HG03575 (cell line): ENCODE measurements around the gene IZUMO1.
A peak's percentile ranks its signal among the peaks of the same experiment; 100 is the strongest.
"Not testable (repeated sequence)": the region's sequence is repeated elsewhere in the genome, so short reads cannot be mapped to it uniquely, and the experiment has no call there.

Experiments used
- ATAC-seq: cut with Tn5 transposase; IDR thresholded peaks from one replicate; pipeline ENCODE4 v1.9.1; 2021; ENCODE audit not compliant: unreplicated experiment, insufficient number of reproducible peaks, low FRiP score; ENCODE audit errors: extremely low read depth

The IZUMO1 gene

DNA sequence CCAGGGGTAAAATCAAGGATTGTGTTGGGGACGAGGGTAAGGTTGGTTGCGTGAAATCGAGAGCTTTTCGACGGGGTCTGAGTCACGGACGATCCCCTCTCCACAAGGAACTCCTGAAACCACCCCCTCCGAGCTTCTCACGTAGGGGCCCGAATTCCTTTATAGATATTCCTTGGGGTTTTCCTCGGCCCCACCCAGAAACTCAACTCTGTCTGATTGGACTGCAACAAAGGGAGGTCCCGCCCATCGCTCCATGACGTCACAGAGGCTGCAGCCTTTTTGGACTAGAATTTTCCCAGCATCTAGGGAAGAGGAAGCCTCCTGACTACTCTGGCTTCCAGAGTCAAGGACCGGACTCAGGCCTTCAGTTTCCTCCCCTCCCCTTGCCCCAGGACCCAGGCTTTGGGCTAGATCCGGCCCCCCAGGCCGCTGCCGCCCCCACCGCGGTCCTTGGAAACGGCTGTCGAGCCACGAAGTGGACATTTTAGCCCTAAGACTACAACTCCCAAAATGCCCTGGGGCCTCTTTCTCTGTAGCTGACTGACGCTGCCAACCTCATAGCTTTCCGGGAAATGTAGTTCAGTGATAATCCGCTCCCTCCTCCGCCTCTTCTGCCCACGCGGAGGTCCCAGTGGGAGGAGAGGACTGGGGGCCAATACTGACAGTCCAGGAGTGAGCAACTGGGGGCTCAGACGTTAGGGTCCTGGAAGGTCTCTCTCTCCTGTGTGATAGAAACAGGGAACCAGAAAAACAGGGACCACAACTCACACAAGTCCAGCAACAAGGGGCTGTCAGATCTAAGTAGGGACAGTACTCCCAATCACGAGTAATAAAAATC lies at the start of gene IZUMO1:
Gene IZUMO1 (minus strand): TSS at position 172 of the 838 bp plus-strand sequence. CDS start 1,050 bp downstream, outside the sequence.
- ATAC-seq = no peak

DNA sequence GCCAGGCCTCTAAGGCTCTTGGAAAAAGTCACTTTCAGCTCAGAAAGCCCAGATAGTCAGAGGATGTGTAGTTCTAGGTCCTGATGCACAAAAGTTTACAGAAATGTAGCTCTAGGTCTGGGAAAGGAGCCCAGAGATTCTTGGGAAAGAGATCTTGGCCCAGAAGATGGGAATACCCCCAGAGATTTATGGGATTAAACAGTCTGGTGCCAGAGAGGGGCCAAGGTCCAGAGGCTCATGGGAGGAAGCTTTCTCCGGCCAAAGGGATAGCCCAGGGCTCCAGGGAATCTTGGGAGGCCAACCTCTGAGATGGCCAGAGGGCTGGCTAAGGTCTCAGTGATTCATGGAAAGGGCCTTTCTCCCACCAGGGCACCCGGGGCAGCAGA lies 49.0 kb upstream of the IZUMO1 start:
- no peak for ATAC-seq

DNA sequence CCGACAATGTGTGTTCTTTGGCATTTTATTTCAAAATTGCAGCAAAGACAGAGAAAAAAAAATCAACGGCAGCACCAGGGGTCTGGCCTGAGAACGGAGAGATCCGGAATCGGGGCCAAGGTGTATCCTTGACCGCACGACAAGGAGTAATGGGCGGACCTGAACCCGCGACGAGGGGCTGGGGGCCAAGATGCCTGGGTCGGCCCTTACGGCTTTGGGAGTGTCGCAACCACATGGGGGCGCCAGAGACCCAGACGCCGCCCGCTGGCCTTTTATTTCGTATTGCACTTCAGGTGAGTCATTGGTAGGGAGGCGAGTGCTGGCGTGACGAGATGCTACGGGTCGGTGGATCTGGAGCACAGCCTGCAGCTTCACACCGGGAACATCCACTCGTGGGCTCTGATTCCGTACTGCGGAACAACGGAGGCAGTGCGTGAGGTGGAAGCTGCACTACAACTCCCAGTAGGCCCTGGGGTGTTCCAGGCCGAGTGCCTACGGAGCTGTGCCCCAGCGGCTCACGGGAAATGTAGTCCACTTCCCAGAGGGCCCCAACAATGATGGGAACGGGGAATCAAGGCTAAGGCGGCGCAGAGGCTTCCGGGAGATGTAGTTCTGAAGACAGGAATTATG lies 48.5 kb upstream of the IZUMO1 start:
- peak; percentile 48 for ATAC-seq

DNA sequence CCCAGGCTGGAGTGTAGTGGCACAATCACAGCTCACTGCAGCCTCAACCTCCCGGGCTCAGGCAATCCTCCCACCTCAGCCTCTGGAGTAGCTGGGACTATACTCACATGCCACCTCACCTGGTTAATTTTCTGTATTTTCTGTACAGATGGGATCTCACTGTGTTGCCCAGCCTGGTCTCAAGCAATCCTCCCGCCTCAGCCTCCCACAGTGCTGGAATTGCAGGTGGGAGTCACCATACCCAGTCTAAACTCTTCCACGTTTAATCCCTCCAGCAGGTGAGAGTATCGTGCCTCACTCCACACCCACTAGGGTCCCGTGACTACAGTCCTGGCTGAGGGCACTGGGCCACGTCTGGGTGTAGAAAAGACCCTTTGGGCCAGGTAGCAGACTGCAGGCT lies 47.6 kb upstream of the IZUMO1 start:
- ATAC-seq = no peak

DNA sequence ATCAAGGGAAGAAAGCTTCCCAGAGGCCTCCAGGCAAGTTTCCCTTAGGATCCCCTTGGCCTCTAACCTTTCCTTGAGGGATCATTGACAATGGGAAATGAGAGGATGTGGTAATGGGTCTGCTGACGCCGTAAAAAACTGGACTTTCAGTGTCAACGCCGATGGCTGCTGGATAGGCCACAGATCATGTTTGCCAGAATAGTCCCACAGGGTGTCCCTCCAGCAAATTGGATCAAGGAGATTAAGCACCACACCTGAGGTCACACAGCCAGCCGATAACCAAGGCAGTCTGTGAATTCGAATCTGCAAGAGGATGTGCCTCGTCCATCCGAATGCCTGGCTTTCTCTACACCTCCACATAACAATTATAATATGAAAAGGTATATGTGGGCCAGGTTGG lies 46.6 kb upstream of the IZUMO1 start:
- ATAC-seq = no peak

DNA sequence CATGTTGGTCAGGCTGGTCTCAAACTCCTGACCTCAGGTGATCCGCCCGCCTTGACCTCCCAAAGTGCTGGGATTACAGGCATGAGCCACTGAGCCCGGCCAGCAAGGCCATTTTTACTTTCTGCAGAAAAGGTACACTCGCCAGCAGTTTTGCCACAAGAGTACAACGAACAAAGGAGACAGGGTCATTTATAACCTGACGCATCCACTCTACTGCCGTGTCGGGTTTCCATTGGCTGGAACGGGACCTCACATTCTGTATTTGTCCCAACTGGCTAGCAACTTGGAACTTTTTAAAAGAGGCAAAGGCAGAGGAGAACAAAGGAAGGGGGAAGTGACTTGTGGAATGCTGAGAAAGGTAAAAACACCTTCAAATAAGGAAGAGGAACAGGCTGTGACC lies 40.6 kb upstream of the IZUMO1 start:
- ATAC-seq = not testable (repeated sequence)

DNA sequence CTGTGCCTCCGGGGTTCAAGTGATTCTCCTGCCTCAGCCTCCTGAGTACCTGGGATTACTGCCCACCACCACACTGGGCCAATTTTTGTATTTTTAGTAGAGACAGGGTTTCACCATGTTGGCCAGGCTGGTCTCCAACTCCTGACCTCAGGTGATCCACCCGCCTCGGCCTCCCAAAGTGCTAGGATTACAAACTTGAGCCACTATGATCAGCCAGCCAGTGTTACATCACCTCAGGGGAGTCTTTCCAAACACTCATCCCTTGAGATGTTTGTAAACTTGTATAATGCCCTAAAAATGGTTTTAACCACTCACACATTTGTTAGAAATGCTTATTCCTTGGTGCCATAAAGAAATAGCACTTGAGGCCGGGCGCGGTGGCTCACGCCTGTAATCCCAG lies 39.7 kb upstream of the IZUMO1 start:
- not testable (repeated sequence) for ATAC-seq

DNA sequence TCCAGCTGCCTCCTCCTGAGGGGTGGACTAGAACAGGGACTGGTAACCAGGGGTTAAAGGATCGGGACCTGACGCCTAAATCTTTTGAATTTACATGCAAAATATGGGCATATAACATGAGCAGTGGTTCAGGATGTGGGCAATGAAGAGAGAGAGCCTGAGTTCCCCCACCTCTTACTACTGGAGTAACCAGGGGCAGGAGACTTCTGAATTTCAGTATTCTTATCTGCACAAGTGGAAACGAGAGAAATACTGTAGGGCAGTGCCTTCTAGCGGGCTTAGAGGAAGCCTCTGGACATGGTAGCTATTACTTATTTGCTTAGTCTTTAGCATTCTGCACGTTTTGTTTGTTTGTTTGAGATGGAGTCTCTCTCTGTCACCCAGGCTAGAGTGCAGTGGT lies 37.8 kb upstream of the IZUMO1 start:
- no peak for ATAC-seq

DNA sequence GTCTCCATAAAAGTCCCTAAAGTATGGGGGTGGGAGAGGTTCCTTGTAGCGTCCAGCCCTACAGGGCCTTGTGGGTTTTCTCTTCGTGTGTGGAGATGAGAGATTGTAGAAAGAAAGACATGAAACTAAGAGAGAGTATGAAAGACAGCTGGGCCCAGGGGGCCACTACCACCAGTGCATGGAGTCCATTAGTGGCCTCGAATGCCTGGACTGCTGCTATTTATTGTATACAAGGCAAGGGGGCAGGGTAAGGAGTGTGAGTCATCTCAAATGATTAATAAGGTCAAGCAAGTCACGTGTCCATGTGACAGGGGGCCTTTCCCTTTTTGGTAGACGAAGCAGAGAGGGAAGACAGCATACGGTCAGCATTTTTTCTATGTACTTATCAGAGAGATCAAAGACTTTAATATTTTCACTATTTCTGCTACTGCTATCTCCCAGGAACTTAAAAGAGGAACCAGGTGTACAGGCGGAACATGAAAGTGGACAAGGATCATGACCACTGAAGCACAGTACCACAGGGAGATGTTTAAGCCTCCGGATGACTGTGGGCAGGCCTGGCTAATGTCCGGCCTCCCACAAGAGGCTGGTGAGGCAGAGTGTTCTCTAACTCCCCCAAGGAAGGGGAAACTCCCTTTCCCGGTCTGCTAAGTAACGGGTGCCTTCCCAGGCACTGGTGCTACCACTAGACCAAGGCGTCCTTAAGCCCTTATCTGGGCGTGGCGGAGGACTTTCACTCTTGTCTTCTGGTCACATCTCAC lies 34.1 kb upstream of the IZUMO1 start:
- no peak for ATAC-seq

DNA sequence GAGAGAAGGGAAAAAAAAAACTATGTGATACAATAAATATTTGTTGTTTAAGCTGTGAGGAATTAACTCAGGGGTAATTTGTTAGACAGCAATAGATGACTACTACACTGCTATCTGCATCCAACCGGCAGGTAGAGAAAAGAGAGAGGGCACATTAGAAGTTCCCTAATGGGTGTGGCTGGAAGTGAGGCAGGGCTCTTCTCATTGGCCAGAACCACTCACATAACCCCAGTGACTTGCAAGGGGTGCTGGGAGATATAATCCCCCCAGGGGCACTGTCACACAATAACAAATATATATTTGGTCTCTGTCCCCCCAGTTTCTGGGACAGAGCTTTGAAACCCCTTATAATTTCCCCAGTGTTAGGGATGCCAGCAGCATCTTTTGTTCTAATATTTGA lies 32.9 kb upstream of the IZUMO1 start:
- ATAC-seq = no peak

DNA sequence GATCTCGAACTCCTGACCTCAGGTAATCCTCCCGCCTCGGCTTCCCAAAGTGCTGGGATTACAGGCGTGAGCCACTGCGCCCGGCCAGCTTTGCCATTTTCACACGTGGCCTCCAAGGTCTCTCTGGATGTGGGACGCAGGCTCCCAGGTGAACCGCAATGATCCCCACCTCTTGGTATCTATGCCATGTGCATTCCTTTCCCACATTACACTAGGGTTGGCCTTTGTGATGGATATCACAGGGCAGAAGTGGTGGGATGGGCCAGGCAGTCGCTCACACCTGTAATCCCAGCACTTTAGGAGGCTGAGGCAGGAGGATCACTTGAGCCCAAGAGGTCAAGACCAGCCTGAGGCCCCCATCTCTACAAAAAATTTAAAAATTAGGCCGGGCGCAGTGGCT lies 31.0 kb upstream of the IZUMO1 start:
- no peak for ATAC-seq

DNA sequence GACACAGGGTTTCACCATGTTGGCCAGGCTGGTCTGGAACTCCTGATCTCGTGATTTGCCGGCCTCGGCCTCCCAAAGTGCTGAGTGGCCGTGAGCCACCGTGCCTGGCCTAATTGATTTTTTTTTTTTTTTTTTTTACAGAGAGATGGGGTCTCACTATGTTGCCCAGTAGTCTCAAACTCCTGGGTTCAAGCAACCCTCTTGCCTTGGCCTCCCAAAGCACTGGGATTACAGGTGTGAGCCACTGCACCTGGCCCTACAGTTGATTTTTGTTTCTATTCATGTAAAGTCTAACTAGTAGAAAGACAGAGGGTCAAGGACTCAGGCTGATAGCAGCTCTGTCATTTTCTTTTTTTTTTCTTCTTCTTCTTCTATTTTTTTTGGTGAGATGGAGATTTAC lies 30.4 kb upstream of the IZUMO1 start:
- no peak for ATAC-seq

DNA sequence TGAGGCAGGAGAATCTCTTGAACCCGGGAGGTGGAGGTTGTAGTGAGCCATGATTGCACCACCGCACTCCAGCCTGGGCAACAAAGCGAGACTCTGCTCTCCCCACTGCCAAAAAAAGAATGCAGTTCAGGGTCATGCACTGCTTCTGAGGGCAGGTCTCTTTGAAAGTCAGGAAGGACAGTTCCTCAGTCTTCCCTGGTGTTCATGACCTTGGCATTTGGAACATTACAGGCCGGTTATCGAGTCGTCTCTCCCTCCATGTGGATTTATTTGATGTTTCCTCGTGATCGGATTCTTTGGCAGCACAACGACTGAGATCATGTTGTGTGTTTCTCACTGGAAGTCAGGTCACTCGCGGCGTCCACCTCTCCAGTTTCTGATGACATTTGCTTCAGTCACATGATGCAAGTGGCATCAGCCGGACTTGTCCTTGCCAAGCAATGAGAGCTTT lies 25.8 kb upstream of the IZUMO1 start:
- ATAC-seq = no peak

DNA sequence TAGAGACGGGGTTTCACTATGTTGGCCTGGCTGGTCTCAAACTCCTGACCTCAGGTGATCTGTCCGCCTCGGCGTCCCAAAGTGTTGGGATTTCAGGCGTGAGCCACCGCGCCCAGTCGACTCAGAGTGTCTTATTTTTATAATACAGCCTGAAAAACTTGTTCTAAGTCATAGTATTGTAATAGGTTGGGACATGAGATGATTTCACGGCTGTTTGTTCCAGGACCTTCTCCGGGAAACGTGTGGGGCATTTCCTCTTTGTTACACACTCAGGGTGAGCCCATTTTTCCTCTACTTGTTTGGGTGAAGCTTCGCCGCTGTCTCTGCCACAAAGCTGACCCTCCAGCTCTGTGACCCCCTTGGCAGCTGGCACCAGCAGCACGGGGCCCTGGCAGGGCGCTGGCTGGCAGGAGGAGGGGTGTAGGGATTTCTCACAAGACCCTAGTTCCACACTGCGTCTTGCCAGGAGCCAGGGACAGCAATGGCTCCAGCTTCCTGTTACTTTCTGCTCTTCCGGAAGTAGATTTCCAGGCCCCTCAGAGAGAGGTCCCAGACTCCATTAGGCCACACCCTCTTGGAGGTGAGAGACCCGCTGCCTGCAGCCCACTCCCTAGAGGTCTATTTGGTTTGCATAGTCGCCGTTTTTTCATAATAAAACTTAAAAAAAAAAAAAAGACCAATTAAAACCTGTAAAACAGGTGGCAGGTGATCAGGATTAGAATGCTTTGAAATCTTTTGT lies 24.2 kb upstream of the IZUMO1 start:
- ATAC-seq = no peak

DNA sequence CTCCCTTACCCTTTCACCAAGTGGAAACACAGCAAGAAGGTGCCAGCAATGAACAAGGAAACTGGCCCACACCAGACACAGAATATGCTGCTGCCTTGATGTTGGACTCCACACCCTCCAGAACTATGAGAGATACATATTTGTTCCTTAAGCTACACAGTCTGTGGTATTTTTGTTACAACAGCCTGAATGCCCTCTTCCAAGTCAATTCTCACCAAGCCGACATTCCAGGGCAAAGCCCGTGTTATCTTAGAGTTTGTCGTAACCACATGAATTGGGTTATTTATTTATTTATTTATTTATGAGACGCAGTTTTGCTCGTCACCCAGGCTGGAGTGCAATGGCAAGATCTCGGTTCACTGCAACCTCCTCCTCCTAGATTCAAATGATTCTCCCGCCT lies 23.6 kb upstream of the IZUMO1 start:
- no peak for ATAC-seq

DNA sequence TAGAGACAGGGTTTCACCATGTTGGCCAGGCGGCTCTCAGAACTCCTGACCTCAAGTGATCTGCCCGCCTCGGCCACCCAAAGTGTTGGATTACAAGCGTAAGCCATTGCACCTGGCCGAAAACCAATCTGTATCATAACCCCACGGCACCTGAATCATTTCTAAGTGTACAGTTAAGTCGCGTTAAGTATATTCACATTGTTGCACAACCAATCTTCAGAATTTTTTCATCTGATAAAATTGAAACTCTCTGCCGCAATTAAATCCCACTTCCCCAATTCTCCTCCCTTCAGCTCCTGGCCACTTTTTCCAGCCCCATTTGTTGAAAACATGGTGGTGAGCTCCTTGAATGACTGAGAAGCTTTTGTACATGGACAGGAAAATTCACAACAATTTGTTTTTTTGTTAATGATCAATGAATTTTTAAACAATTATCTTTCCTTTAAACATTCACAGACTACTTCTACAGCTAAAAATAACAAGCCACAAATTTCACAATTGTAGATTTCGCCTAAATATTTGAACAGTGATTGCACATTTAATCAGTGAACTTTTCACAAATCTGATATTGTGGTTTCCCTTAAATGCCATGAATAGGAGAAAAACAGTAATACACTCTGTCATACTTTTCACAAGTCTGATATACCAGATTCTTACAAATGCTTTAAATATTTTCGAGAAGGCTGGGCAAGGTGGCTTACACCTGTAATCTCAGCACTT lies 22.4 kb upstream of the IZUMO1 start:
- no peak for ATAC-seq

DNA sequence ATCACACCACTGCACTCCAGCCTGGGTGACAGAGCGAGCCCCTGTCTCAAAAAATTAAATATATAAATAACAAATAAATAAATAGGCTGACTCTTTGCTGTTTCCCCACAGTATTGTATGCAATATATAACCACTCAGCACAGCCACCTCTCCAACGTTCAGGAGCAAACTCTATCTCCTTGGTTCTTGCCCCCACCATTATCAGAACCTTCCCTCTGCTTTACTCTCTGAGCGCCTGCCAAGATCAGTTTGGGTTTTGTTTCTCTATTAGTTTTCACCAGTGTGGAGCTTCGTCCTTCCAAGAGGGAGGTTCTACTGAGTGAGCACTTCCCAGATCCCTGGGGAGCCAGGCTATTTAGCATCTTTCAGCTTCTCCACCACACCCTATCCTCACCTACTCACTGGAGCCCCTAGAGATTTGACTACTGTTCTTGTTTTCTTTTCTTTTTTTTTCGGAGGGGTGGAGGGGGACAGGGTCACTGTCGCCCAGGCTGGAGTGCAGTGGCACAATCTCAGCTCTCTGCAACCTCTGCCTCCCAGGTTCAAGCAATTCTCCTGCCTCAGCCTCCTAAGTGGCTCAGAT lies 21.6 kb upstream of the IZUMO1 start:
- not testable (repeated sequence) for ATAC-seq

DNA sequence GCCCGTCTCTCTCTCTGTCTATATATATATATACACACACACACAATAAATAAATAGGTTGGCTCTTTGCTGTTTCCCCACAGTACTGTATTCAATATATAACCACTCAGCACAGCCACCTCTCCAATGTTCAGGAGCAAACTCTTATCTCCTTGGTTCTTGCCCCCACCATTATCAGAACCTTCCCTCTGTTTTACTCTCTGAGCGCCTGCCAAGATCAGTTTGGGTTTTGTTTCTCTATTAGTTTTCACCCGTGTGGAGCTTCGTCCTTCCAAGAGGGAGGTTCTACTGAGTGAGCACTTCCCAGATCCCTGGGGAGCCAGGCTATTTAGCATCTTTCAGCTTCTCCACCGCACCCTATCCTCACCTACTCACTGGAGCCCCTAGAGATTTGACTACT lies 19.1 kb upstream of the IZUMO1 start:
- ATAC-seq = not testable (repeated sequence)
